Measurements from ENCODE around the gene ANO10.

The ANO10 gene

DNA sequence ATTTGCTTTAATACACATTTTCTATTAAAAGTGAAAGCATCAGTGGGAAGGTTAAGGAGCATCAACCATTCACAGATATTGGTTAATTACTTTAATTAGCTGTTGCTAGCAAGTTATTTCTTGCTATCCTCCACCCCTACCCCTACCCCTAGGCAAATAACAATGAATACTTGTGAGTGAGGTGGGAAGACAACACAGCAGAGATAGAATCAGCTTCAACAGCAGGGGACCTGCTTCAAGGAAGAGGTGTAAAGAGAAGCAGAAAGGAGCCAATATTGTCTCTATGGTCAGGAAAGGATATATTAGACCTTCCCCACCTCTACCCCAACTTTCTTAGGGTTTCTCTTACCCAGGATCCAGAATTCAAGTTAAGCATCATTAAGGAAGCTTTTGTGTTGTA lies 186.1 kb downstream of the ANO10 start:
- H3K4me3 ChIP-seq (ENCODE audit: low read depth, low read length), result no peak overlapping the region
- no peak for TF ChIP-seq CTCF (IDR thresholded peaks at IDR 0.05; ENCODE audit: low read depth, low read length)

GRCh38 chr3:43434431-43434830 lies 187.4 kb downstream of the ANO10 start:
- TF ChIP-seq CTCF (IDR thresholded peaks at IDR 0.05; ENCODE audit: low read depth, low read length), result no peak
- no peak overlapping the region for H3K4me3 ChIP-seq (ENCODE audit: low read depth, low read length)

DNA sequence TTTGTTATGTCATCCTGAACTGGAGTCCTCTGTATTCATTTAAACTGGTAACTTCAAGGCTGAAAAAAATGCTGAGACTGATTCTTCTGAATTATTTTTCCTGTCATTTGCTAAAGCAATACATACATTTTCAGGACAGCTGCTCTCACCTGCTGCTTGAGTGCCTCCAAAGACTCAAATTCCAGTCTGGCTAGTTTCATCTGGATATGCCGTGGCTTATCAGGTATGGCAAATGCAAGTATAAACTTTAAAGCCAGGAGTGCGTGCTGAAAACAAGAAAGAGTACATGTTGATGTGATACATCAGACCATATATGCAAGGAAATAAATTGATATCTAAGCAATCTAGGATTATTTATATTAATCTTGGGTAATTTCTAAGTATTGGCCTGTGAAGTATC lies 189.3 kb downstream of the ANO10 start:
- no peak for TF ChIP-seq CTCF (IDR thresholded peaks at IDR 0.05; ENCODE audit: low read depth, low read length)
- H3K4me3 ChIP-seq (ENCODE audit: low read depth, low read length), result no peak overlapping the region

- TF ChIP-seq CTCF (IDR thresholded peaks at IDR 0.05; ENCODE audit: low read depth, low read length), result no peak
Measured at GRCh38 chr3:43426388-43426787, 195.4 kb downstream of the ANO10 start.

GRCh38 chr3:43425829-43426228 lies 196.0 kb downstream of the ANO10 start:
- H3K4me3 ChIP-seq (ENCODE audit: low read depth, low read length), result no peak overlapping the region
- TF ChIP-seq CTCF (IDR thresholded peaks at IDR 0.05; ENCODE audit: low read depth, low read length), result no peak

More at GRCh38 chr3:43426388-43426787, 195.4 kb downstream of the ANO10 start:
- H3K4me3 ChIP-seq (ENCODE audit: low read depth, low read length), result no peak overlapping the region

- TF ChIP-seq CTCF (IDR thresholded peaks at IDR 0.05; ENCODE audit: low read depth, low read length), result no peak
- no peak overlapping the region for H3K4me3 ChIP-seq (ENCODE audit: low read depth, low read length)
Measured at GRCh38 chr3:43423639-43424038, 198.2 kb downstream of the ANO10 start.

DNA sequence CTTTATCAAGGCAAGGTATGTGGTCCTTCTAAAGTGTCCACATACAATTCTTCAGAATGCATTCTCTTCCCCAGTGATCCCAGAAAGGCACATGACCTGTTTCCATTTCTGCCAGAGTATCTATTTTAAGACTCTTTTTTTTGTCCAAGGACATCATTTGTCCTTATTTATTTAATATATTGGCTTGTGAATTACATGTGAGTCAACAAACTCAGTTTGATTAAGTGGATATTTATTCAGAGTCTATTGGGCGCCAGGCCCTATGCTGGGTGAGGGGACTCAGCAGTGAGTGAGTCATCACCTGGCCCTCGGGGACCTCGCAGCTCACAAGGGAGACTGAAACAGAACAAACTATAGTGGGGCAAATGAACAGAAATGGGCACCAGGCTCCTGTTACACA lies 198.7 kb downstream of the ANO10 start:
- H3K4me3 ChIP-seq (ENCODE audit: low read depth, low read length), result no peak overlapping the region
- no peak for TF ChIP-seq CTCF (IDR thresholded peaks at IDR 0.05; ENCODE audit: low read depth, low read length)
